GM18517 (cell line): ENCODE data around the gene STIL.
"Not testable (repeated sequence)": the region's sequence is repeated elsewhere in the genome, so short reads cannot be mapped to it uniquely, and the experiment has no call there.

ENCODE experiments used
- ATAC-seq: cut with Tn5 transposase; IDR thresholded peaks from one replicate; pipeline ENCODE4 v1.9.1; 2021; ENCODE audit warnings: mild to moderate bottlenecking, moderate library complexity; ENCODE audit not compliant: unreplicated experiment

The STIL gene

GRCh38 chr1:47323599-47324031, 9.7 kb upstream of the STIL start:
- ATAC-seq: no peak

- not testable (repeated sequence) for ATAC-seq
Observed at GRCh38 chr1:47319968-47320367, 6.0 kb upstream of the STIL start.

GRCh38 chr1:47317841-47318240, 3.9 kb upstream of the STIL start:
- ATAC-seq: no peak

- no peak for ATAC-seq
Observed at GRCh38 chr1:47309427-47309826, 4.5 kb downstream of the STIL start.

- no peak for ATAC-seq
Observed at GRCh38 chr1:47302472-47302871, 11.5 kb downstream of the STIL start.

GRCh38 chr1:47298025-47298699, 15.8 kb downstream of the STIL start:
- no peak for ATAC-seq

- no peak for ATAC-seq
Observed at GRCh38 chr1:47295579-47295978, 18.4 kb downstream of the STIL start.

GRCh38 chr1:47294863-47295262, 19.1 kb downstream of the STIL start:
- not testable (repeated sequence) for ATAC-seq

- ATAC-seq: not testable (repeated sequence)
Observed at GRCh38 chr1:47288116-47288515, 25.8 kb downstream of the STIL start.

GRCh38 chr1:47280142-47280541, 33.8 kb downstream of the STIL start:
- no peak for ATAC-seq

GRCh38 chr1:47276850-47277249, 37.1 kb downstream of the STIL start:
- no peak for ATAC-seq

- ATAC-seq: not testable (repeated sequence)
Observed at GRCh38 chr1:47275811-47276210, 38.1 kb downstream of the STIL start.

GRCh38 chr1:47265529-47265928, 48.4 kb downstream of the STIL start:
- not testable (repeated sequence) for ATAC-seq

GRCh38 chr1:47262787-47263413, 51.0 kb downstream of the STIL start:
- ATAC-seq: no peak

GRCh38 chr1:47257224-47257623, 56.7 kb downstream of the STIL start:
- ATAC-seq: no peak

- no peak for ATAC-seq
Observed at GRCh38 chr1:47252795-47253194, 61.2 kb downstream of the STIL start.

GRCh38 chr1:47252369-47252768, 61.6 kb downstream of the STIL start:
- no peak for ATAC-seq

GRCh38 chr1:47249755-47250154, 64.2 kb downstream of the STIL start:
- no peak for ATAC-seq

GRCh38 chr1:47244339-47244862, 69.5 kb downstream of the STIL start:
- ATAC-seq: no peak

GRCh38 chr1:47243910-47244309, 70.0 kb downstream of the STIL start:
- no peak for ATAC-seq

- ATAC-seq: no peak
Observed at GRCh38 chr1:47241114-47242113, 72.5 kb downstream of the STIL start.
